ENCODE measurements around the gene TLN1.

Gene TLN1

DNA sequence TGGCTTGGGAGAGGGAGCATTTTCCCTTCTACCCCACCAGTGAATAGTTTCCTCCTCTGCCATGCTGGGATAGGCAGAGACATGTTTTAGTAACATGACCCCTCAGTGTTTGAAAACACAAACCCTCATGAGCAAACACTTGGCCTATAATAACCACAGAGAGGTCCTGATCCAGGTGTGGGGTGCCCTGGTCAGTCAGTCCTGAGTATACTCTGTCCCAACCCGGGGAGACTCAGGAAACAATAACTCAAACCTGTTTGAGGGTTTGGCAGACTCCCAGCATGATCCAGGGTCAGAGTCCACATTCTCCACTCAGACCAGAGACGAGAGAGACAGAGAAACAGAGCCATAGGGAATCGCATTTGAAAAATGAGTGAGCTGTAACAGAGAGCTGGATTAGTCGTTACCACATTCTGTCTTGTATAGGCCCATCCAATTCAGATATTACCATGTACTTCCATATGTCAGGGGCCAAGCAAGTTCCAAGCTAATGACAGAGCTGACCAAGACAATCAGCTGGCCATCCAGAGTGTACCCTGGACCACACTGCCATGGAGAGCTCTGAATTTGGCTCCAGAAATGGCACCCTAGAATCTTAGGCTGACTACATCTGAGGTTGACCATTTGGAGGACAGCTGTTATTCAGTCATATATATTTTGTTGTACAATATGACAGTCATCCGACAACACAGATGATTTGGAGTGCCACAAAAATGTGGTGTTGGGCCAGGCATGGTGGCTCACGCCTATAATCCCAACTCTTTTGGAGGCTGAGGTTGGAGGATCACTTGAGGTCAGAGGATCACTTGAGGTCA, 62.5 kb downstream of the TLN1 start:
- no peak for DNase-seq (ENCODE audit: extremely low read depth, low read depth)
- TF ChIP-seq CTCF (IDR thresholded peaks at IDR 0.05; ENCODE audit: low read depth, low read length), result no peak

- DNase-seq (ENCODE audit: extremely low read depth, low read depth), result no peak
- TF ChIP-seq CTCF (IDR thresholded peaks at IDR 0.05; ENCODE audit: low read depth, low read length), result no peak
Observed at GRCh38 chr9:35667939-35668338, 64.1 kb downstream of the TLN1 start.

- no peak for TF ChIP-seq CTCF (IDR thresholded peaks at IDR 0.05; ENCODE audit: low read depth, low read length)
Observed at GRCh38 chr9:35666549-35666948, 65.4 kb downstream of the TLN1 start.

GRCh38 chr9:35666045-35666444, 66.0 kb downstream of the TLN1 start:
- no peak for TF ChIP-seq CTCF (IDR thresholded peaks at IDR 0.05; ENCODE audit: low read depth, low read length)
- DNase-seq (ENCODE audit: extremely low read depth, low read depth), result no peak

More at GRCh38 chr9:35666549-35666948, 65.4 kb downstream of the TLN1 start:
- DNase-seq (ENCODE audit: extremely low read depth, low read depth), result no peak

GRCh38 chr9:35665471-35665818, 66.5 kb downstream of the TLN1 start:
- TF ChIP-seq CTCF (IDR thresholded peaks at IDR 0.05; ENCODE audit: low read depth, low read length), result no peak
- DNase-seq (ENCODE audit: extremely low read depth, low read depth), result no peak

DNA sequence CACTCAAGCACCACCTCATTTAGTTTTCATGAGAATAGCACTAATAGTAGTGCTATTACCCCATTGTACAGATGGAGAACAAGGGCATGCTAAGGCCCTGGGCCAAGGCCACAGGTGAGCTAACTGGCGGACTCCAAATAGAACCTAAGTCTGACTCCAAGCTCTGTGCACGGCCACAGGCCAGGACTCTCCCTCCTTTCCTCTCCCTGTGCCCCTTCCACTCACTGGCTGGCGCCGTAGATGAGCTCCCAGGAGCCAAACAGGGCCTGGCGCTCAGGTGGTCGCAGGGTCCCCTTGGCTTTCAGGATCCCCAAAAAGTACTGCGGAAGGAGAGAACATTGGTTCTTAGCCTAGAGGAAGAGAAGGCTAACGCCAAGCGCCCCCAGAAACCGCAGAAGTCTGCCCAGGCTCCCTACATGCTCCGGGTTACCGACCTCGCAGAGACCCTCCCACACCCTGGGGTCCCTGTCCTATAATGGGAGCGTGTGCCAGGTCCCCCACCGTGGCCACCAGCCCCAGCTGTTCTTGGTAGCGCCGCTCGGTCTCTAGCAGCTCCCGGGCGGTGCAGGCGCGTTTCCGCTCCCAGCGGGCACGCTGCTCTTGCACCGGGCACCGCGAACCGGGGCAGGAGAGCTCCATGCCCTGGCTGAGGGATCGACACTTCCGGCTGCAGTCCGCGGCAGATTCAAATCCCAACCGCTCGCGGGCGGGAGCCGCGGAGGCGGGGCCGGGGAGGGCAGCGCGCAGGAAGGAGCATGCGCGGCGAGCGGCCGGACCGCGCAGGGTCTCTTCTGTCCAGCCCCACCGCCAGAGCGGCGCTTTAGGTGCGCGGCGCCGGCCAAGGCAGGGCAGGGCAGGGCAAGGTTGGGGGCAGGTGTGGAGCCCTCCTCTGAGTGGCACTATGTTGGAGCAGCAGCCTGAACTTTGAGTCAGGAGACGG, 67.2 kb downstream of the TLN1 start, which contains the start of gene ARHGEF39:
TSS of gene ARHGEF39 (minus strand) at position 665 of the 940 bp plus-strand sequence. CDS start at position 639, 26 bp downstream.
- no peak for DNase-seq (ENCODE audit: extremely low read depth, low read depth)
- TF ChIP-seq CTCF (IDR thresholded peaks at IDR 0.05; ENCODE audit: low read depth, low read length), result peak; percentile 23

DNA sequence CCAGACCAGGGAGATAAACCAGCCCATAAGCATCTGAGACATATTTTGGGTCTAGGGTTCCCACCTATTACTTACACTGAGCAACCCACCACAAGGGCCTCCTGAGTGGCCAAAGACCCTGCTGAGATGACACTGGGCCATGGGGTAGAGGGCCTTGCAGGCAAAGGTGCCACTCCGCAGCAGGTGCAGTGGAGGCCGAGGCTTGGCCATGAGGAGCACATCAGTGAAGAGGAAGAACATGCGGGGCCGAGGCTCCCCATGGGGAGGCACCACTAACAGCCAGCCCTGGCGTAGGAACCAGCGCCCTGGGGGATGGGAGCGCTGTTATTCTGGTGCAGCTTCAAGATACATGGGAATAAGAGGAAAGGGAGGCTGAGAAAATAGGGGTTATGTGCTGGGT, 69.6 kb downstream of the TLN1 start:
- DNase-seq (ENCODE audit: extremely low read depth, low read depth), result no peak
- no peak for TF ChIP-seq CTCF (IDR thresholded peaks at IDR 0.05; ENCODE audit: low read depth, low read length)
